Parathyroid adenoma (tissue), 2 donors: ENCODE results near the gene PACS2.
"Not testable (repeated sequence)": the region's sequence is repeated elsewhere in the genome, so short reads cannot be mapped to it uniquely, and the experiment has no call there.

Source experiments
- H2AFZ ChIP-seq: fragments of 300-600 bp; sonication (generic); one replicate; pipeline ENCODE4 v1.7.0; 2017; ENCODE audit warnings: antibody characterized with exemption, mild to moderate bottlenecking
- H3K27ac ChIP-seq: fragments of 300-600 bp; sonication (generic); one replicate; pipeline ENCODE4 v1.7.0; 2017
- H3K27me3 ChIP-seq: fragments of 300-600 bp; sonication (generic); one replicate; pipeline ENCODE4 v1.7.0; 2017; ENCODE audit warnings: low read length; ENCODE audit not compliant: control insufficient read depth, insufficient read depth
- H3K36me3 ChIP-seq: fragments of 300-600 bp; sonication (generic); one replicate; pipeline ENCODE4 v1.7.0; 2017; ENCODE audit warnings: low read length; ENCODE audit not compliant: control insufficient read depth, insufficient read depth
- H3K4me1 ChIP-seq: fragments of 300-600 bp; sonication (generic); one replicate; pipeline ENCODE4 v1.7.0; 2017; ENCODE audit warnings: control low read depth
- H3K4me2 ChIP-seq: fragments of 300-600 bp; sonication (generic); one replicate; pipeline ENCODE4 v1.7.0; 2017; ENCODE audit warnings: low read length
- H3K4me3 ChIP-seq: fragments of 300-600 bp; sonication (generic); one replicate; pipeline ENCODE4 v1.7.0; 2017; ENCODE audit warnings: low read depth, low read length
- H3K79me2 ChIP-seq: fragments of 300-600 bp; sonication (generic); one replicate; pipeline ENCODE4 v1.7.0; 2017; ENCODE audit warnings: control low read depth
- H3K9ac ChIP-seq: fragments of 300-600 bp; sonication (generic); one replicate; pipeline ENCODE4 v1.7.0; 2017; ENCODE audit warnings: mild to moderate bottlenecking
- H3K9me3 ChIP-seq: fragments of 300-600 bp; sonication (generic); one replicate; pipeline ENCODE4 v1.7.0; 2017; ENCODE audit warnings: low read length; ENCODE audit not compliant: control insufficient read depth
- TF ChIP-seq, protein P1 (sequence below): fragments of 300-600 bp; sonication (generic); IDR thresholded peaks from one replicate; pipeline ENCODE4 v1.7.0; 2017; ENCODE audit warnings: antibody characterized with exemption, mild to moderate bottlenecking
- donor health status: primary hyperparathyroidism.

Gene PACS2

DNA sequence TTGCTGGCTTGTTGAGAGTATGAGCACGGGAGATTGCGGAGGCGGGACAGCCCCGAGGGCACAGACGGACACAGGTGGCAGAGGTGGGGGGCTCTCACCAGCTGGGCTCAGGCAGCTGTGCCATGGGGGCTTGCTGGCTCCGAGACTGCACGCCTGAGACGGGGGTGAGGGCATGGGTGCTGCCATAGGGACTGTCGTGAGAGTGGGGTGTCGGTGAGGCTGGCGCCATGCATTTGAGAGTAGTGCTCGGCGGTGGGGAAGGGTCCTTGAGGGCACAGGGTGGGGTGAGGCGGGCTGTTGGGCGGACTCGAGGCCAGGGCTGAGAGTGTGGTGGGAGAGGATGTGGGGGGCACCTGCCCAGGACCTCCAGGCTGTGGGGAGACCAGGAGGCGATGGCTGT lies 43.1 kb downstream of the PACS2 start:
- no peaks in the 10 kb centered on the region for H3K9me3 ChIP-seq
- H3K4me2 ChIP-seq: no peak overlapping the region
- H3K4me1 ChIP-seq: no peaks in the 10 kb centered on the region
- H3K4me3 ChIP-seq: no peak overlapping the region
- H3K27ac ChIP-seq: no peak overlapping the region
- peaks cover 7% of the 10 kb centered on the region for H3K79me2 ChIP-seq
- no peaks in the 10 kb centered on the region for H3K27me3 ChIP-seq
- no peaks in the 10 kb centered on the region for H3K36me3 ChIP-seq
- H2AFZ ChIP-seq: no peak overlapping the region
- H3K9ac ChIP-seq: no peak overlapping the region
- TF ChIP-seq, protein P1, sequence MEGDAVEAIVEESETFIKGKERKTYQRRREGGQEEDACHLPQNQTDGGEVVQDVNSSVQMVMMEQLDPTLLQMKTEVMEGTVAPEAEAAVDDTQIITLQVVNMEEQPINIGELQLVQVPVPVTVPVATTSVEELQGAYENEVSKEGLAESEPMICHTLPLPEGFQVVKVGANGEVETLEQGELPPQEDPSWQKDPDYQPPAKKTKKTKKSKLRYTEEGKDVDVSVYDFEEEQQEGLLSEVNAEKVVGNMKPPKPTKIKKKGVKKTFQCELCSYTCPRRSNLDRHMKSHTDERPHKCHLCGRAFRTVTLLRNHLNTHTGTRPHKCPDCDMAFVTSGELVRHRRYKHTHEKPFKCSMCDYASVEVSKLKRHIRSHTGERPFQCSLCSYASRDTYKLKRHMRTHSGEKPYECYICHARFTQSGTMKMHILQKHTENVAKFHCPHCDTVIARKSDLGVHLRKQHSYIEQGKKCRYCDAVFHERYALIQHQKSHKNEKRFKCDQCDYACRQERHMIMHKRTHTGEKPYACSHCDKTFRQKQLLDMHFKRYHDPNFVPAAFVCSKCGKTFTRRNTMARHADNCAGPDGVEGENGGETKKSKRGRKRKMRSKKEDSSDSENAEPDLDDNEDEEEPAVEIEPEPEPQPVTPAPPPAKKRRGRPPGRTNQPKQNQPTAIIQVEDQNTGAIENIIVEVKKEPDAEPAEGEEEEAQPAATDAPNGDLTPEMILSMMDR: no peak

DNA sequence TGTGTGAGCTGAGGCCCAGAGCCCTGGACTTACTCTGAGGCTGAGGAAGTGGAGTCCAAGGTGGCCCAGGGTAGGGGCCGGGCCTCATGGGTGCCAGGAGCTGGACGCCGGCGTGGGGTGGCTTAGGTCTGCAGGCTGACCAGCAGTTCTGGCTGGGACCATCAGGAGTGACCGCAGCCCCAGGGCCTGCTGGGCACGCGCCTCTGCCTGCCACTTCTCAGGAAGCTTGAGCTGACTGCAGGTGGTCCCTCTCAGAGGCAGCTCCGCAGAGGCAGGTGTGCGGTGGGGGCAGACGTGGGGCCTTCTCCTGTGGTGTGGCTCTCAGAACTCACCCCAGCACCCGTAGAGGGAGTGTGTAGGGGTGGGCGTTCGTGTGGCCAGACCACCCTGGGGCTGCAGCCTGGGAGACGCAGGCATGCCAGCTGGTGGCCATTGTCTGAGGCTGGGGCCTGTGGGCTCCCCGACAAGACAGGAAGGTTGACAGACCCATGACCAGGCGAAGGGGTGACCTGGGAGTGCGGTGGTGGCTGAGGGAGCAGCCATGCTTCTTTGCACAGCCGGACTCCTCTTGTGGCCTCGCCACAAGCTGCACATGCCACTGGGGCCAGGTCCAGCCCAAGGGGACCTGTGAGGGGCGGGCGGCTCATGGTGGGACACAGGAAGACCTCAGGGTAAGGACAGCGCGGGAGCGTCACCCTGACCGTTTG lies 43.7 kb downstream of the PACS2 start:
- no peak overlapping the region for H3K4me3 ChIP-seq
- H2AFZ ChIP-seq: no peak overlapping the region
- no peaks in the 10 kb centered on the region for H3K9me3 ChIP-seq
- H3K4me1 ChIP-seq: no peaks in the 10 kb centered on the region
- no peaks in the 10 kb centered on the region for H3K27me3 ChIP-seq
- H3K79me2 ChIP-seq: peaks cover 7% of the 10 kb centered on the region
- no peak overlapping the region for H3K4me2 ChIP-seq
- H3K36me3 ChIP-seq: no peaks in the 10 kb centered on the region
- no peak overlapping the region for H3K27ac ChIP-seq
- TF ChIP-seq, protein P1: no peak
- no peak overlapping the region for H3K9ac ChIP-seq

DNA sequence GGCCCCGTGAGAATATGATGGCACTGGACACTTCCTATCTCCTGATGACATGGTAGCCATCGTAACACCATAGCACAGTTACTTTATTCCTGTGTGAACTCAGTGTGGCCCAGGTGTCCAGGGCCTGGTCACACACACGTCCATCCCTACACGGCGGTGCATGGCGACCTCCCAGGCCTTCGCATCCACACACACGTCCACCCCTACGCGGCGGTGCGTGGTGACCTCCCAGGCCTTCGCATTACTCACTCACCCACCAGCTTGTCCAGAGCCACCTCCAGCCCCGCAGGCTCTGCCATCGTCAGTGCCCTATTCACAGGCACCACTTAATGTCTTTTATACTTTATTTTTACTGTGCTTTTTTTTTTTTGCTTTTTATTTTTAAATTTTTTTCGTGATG lies 44.4 kb downstream of the PACS2 start:
- H3K9me3 ChIP-seq: no peaks in the 10 kb centered on the region
- H2AFZ ChIP-seq: no peak overlapping the region

DNA sequence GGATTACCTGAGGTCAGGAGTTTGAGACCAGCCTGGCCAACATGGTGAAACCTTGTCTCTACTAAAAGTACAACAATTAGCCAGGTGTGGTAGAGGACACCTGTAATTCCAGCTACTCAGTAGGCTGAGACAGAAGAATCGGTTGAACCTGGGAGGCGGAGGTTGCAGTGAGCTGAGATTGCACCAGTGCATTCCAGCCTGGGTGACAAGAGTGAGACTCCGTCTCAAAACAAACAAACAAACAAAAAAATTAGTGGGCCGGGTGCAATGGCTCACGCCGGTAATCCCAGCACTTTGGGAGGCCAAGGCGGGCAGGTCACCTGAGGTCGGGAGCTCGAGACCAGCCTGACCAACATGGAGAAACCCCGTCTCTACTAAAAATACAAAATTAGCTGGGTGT lies 46.9 kb downstream of the PACS2 start:
- H3K9ac ChIP-seq, H3K9me3 ChIP-seq, H3K79me2 ChIP-seq, H3K27ac ChIP-seq, H2AFZ ChIP-seq, H3K27me3 ChIP-seq, H3K4me1 ChIP-seq, H3K36me3 ChIP-seq, H3K4me2 ChIP-seq, H3K4me3 ChIP-seq: not testable (repeated sequence)

More for the DNA sequence above, 44.4 kb downstream of the PACS2 start:
- H3K9ac ChIP-seq: no peak overlapping the region
- no peak overlapping the region for H3K27ac ChIP-seq
- TF ChIP-seq, protein P1: no peak
- H3K4me2 ChIP-seq: no peak overlapping the region
- H3K27me3 ChIP-seq: no peaks in the 10 kb centered on the region
- no peaks in the 10 kb centered on the region for H3K4me1 ChIP-seq
- H3K36me3 ChIP-seq: no peaks in the 10 kb centered on the region
- H3K4me3 ChIP-seq: no peak overlapping the region
- H3K79me2 ChIP-seq: peaks cover 7% of the 10 kb centered on the region

DNA sequence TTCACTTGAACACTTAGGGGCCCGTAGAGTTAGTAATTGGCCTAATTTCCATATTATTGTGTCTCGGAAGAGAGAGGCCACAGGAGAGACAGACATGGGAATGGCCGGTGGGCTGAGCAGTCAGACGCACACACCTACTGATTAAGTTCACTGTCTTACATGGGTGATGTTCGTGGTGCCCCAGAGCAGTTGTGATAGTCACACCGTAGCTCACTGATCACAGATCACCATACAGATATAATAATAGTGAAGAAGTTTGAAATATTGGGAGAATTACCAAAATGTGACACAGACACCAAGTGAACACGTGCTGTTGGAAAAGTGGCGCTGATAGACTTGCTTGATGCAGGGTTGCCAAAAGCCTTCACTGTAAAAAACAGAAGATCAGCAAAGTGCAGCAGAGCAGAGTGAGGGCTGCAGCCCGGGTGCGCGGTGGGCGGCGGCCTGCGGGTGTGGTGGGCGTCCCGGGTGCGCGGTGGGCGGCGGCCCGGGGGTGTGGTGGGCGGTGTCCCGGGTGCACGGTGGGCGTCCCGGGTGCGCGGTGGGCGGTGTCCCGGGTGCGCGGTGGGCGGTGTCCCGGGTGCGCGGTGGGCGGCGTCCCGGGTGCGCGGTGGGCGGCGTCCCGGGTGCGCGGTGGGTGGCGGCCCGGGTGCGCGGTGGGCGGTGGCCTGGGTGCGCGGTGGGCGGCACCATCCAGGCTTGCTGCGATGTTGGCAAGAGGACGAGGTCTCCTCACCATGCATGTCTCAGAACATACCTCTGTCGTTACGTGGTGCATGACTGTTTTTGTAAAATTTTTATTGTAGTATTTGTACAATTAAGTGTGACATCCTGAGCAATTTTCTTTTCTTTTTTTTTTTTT lies 49.5 kb downstream of the PACS2 start:
- Histone ChIP-seq H3K9me3 (no peaks in the 10 kb centered on the region), H2AFZ (no peak overlapping the region), H3K4me2 (no peak overlapping the region), H3K4me3 (no peak overlapping the region), H3K4me1 (no peaks in the 10 kb centered on the region), H3K79me2 (peaks cover 2% of the 10 kb centered on the region), H3K36me3 (no peaks in the 10 kb centered on the region), H3K9ac (no peak overlapping the region), H3K27ac (no peak overlapping the region), H3K27me3 (no peaks in the 10 kb centered on the region)
- TF ChIP-seq, protein P1: no peak
